Measurements from ENCODE around the gene CPEB2.

Gene CPEB2

GRCh38 chr4:15025693-15026092, 23.4 kb downstream of the CPEB2 start:
- WGBS: 100% methylated on average over 3 of the region's 5 CpGs

GRCh38 chr4:15027921-15028435, 25.7 kb downstream of the CPEB2 start:
- H3K9me3 ChIP-seq (ENCODE audit: control insufficient read depth, low read length): no peaks in the 10 kb centered on the region
- H3K4me3 ChIP-seq (ENCODE audit: insufficient read depth in 1 of 2, low read depth in 1 of 2, low read length in 2 of 2): no peak overlapping the region
- no peak overlapping the region for H4K8ac ChIP-seq (ENCODE audit: low read length)
- H3K4me1 ChIP-seq (ENCODE audit: control insufficient read depth, insufficient read depth, low read depth, low read length): no peaks in the 10 kb centered on the region
- peaks cover 3 to 88% of the 10 kb centered on the region in 2 experiments for H3K36me3 ChIP-seq (ENCODE audit: control insufficient read depth in 1 of 2, insufficient read depth in 2 of 2, low read depth in 1 of 2, low read length in 2 of 2)
- no peak overlapping the region for H3K4me2 ChIP-seq (ENCODE audit: low read length, poor library complexity, severe bottlenecking)
- no peak overlapping the region for H3K23ac ChIP-seq (ENCODE audit: low read length in 2 of 2)
- H3K14ac ChIP-seq (ENCODE audit: low read length in 2 of 2): no peak overlapping the region
- no peak overlapping the region for H4K91ac ChIP-seq (ENCODE audit: low read length)
- H2AK5ac ChIP-seq (ENCODE audit: low read length, severe bottlenecking): no peak overlapping the region
- no peak overlapping the region for H2AFZ ChIP-seq (ENCODE audit: low read depth, low read length)
- no peak overlapping the region for H2BK15ac ChIP-seq (ENCODE audit: low read depth, poor library complexity, severe bottlenecking)
- no peak overlapping the region for H3K4ac ChIP-seq (ENCODE audit: low read depth in 1 of 2, low read length in 2 of 2)
- DNase-seq: no peak
- H2BK5ac ChIP-seq (ENCODE audit: low read depth, low read length, poor library complexity, severe bottlenecking): no peak overlapping the region
- no peaks in the 10 kb centered on the region for H3K27me3 ChIP-seq (ENCODE audit: control insufficient read depth in 1 of 2, insufficient read depth in 1 of 2, low read length in 2 of 2)
- WGBS: no CpG with 5 or more reads among the region's 1 CpG
- no peak overlapping the region for H2BK120ac ChIP-seq (ENCODE audit: low read depth, low read length)
- H3K18ac ChIP-seq (ENCODE audit: low read depth in 1 of 2, low read length in 2 of 2): no peak overlapping the region
- peaks cover 2% of the 10 kb centered on the region for H3K79me1 ChIP-seq (replicated peaks; ENCODE audit: low read length, poor library complexity, severe bottlenecking)
- H3K27ac ChIP-seq (ENCODE audit: low read length, poor library complexity, severe bottlenecking): no peak overlapping the region
- H2BK12ac ChIP-seq (ENCODE audit: low read length in 2 of 2): no peak overlapping the region
- peak overlapping the region; percentile 4 for H3K9ac ChIP-seq (ENCODE audit: low read length)

More at GRCh38 chr4:15025693-15026092, 23.4 kb downstream of the CPEB2 start:
- H3K36me3 ChIP-seq (ENCODE audit: control insufficient read depth in 1 of 2, insufficient read depth in 2 of 2, low read depth in 1 of 2, low read length in 2 of 2): peaks cover 5 to 93% of the 10 kb centered on the region in 2 experiments
- H3K4me3 ChIP-seq (ENCODE audit: insufficient read depth in 1 of 2, low read depth in 1 of 2, low read length in 2 of 2): no peak overlapping the region
- no peak overlapping the region for H2AFZ ChIP-seq (ENCODE audit: low read depth, low read length)
- no peak overlapping the region for H3K23ac ChIP-seq (ENCODE audit: low read length in 2 of 2)
- H2BK15ac ChIP-seq (ENCODE audit: low read depth, poor library complexity, severe bottlenecking): no peak overlapping the region
- no peak overlapping the region for H3K27ac ChIP-seq (ENCODE audit: low read length, poor library complexity, severe bottlenecking)
- DNase-seq: no peak
- no peaks in the 10 kb centered on the region for H3K27me3 ChIP-seq (ENCODE audit: control insufficient read depth in 1 of 2, insufficient read depth in 1 of 2, low read length in 2 of 2)
- H3K14ac ChIP-seq (ENCODE audit: low read length in 2 of 2): no peak overlapping the region
- H4K8ac ChIP-seq (ENCODE audit: low read length): no peak overlapping the region
- H3K18ac ChIP-seq (ENCODE audit: low read depth in 1 of 2, low read length in 2 of 2): no peak overlapping the region
- no peak overlapping the region for H3K4me2 ChIP-seq (ENCODE audit: low read length, poor library complexity, severe bottlenecking)
- no peaks in the 10 kb centered on the region for H3K9me3 ChIP-seq (ENCODE audit: control insufficient read depth, low read length)
- H2AK5ac ChIP-seq (ENCODE audit: low read length, severe bottlenecking): no peak overlapping the region
- no peak overlapping the region for H3K4ac ChIP-seq (ENCODE audit: low read depth in 1 of 2, low read length in 2 of 2)
- H3K4me1 ChIP-seq (ENCODE audit: control insufficient read depth, insufficient read depth, low read depth, low read length): peaks cover 2% of the 10 kb centered on the region
- no peak overlapping the region for H2BK120ac ChIP-seq (ENCODE audit: low read depth, low read length)
- no peak overlapping the region for H2BK5ac ChIP-seq (ENCODE audit: low read depth, low read length, poor library complexity, severe bottlenecking)
- H2BK12ac ChIP-seq (ENCODE audit: low read length in 2 of 2): no peak overlapping the region
- peaks cover 2% of the 10 kb centered on the region for H3K79me1 ChIP-seq (replicated peaks; ENCODE audit: low read length, poor library complexity, severe bottlenecking)
- no peak overlapping the region for H3K9ac ChIP-seq (ENCODE audit: low read length)
- H4K91ac ChIP-seq (ENCODE audit: low read length): no peak overlapping the region

GRCh38 chr4:15031197-15031596, 28.9 kb downstream of the CPEB2 start:
- Histone ChIP-seq H3K18ac (ENCODE audit: low read depth in 1 of 2, low read length in 2 of 2) (no peak overlapping the region), H3K14ac (ENCODE audit: low read length in 2 of 2) (no peak overlapping the region), H3K23ac (ENCODE audit: low read length in 2 of 2) (no peak overlapping the region), H3K36me3 (ENCODE audit: control insufficient read depth in 1 of 2, insufficient read depth in 2 of 2, low read depth in 1 of 2, low read length in 2 of 2) (peaks cover 0 to 91% of the 10 kb centered on the region in 2 experiments), H3K4me3 (ENCODE audit: insufficient read depth in 1 of 2, low read depth in 1 of 2, low read length in 2 of 2) (no peak overlapping the region), H3K4me2 (ENCODE audit: low read length, poor library complexity, severe bottlenecking) (no peak overlapping the region), H3K27ac (ENCODE audit: low read length, poor library complexity, severe bottlenecking) (no peak overlapping the region), H3K9ac (ENCODE audit: low read length) (peak overlapping the region; percentile 14), H2BK120ac (ENCODE audit: low read depth, low read length) (no peak overlapping the region), H2AK5ac (ENCODE audit: low read length, severe bottlenecking) (no peak overlapping the region), H4K91ac (ENCODE audit: low read length) (no peak overlapping the region), H3K27me3 (ENCODE audit: control insufficient read depth in 1 of 2, insufficient read depth in 1 of 2, low read length in 2 of 2) (no peaks in the 10 kb centered on the region), H3K79me1 (replicated peaks; ENCODE audit: low read length, poor library complexity, severe bottlenecking) (peaks cover 5% of the 10 kb centered on the region), H3K4me1 (ENCODE audit: control insufficient read depth, insufficient read depth, low read depth, low read length) (no peaks in the 10 kb centered on the region), H2BK5ac (ENCODE audit: low read depth, low read length, poor library complexity, severe bottlenecking) (no peak overlapping the region), H4K8ac (ENCODE audit: low read length) (no peak overlapping the region), H2BK15ac (ENCODE audit: low read depth, poor library complexity, severe bottlenecking) (no peak overlapping the region), H3K4ac (ENCODE audit: low read depth in 1 of 2, low read length in 2 of 2) (no peak overlapping the region), H2BK12ac (ENCODE audit: low read length in 2 of 2) (no peak overlapping the region), H2AFZ (ENCODE audit: low read depth, low read length) (no peak overlapping the region), H3K9me3 (ENCODE audit: control insufficient read depth, low read length) (no peaks in the 10 kb centered on the region)
- WGBS: no CpG with 5 or more reads among the region's 2 CpGs
- DNase-seq: no peak

GRCh38 chr4:15031993-15032675, 29.9 kb downstream of the CPEB2 start:
- H3K9me3 ChIP-seq (ENCODE audit: control insufficient read depth, low read length): no peaks in the 10 kb centered on the region
- no peak overlapping the region for H3K14ac ChIP-seq (ENCODE audit: low read length in 2 of 2)
- no peak overlapping the region for H2BK15ac ChIP-seq (ENCODE audit: low read depth, poor library complexity, severe bottlenecking)
- H4K8ac ChIP-seq (ENCODE audit: low read length): no peak overlapping the region
- H3K79me1 ChIP-seq (replicated peaks; ENCODE audit: low read length, poor library complexity, severe bottlenecking): peaks cover 5% of the 10 kb centered on the region
- peak; percentile 27 for DNase-seq
- WGBS: 80% methylated on average over 1 of the region's 2 CpGs
- H3K9ac ChIP-seq (ENCODE audit: low read length): peak overlapping the region; percentile 18
- peak overlapping the region; percentile 35 for H3K27ac ChIP-seq (ENCODE audit: low read length, poor library complexity, severe bottlenecking)
- no peaks in the 10 kb centered on the region for H3K27me3 ChIP-seq (ENCODE audit: control insufficient read depth in 1 of 2, insufficient read depth in 1 of 2, low read length in 2 of 2)
- no peak overlapping the region for H3K23ac ChIP-seq (ENCODE audit: low read length in 2 of 2)
- H3K18ac ChIP-seq (ENCODE audit: low read depth in 1 of 2, low read length in 2 of 2): no peak overlapping the region
- no peak overlapping the region for H2AFZ ChIP-seq (ENCODE audit: low read depth, low read length)
- H2AK5ac ChIP-seq (ENCODE audit: low read length, severe bottlenecking): no peak overlapping the region
- H2BK120ac ChIP-seq (ENCODE audit: low read depth, low read length): no peak overlapping the region
- no peak overlapping the region for H3K4me2 ChIP-seq (ENCODE audit: low read length, poor library complexity, severe bottlenecking)
- H3K4me3 ChIP-seq (ENCODE audit: insufficient read depth in 1 of 2, low read depth in 1 of 2, low read length in 2 of 2): peak overlapping the region in 1 of 2 experiments; percentile 8
- peaks cover 0 to 88% of the 10 kb centered on the region in 2 experiments for H3K36me3 ChIP-seq (ENCODE audit: control insufficient read depth in 1 of 2, insufficient read depth in 2 of 2, low read depth in 1 of 2, low read length in 2 of 2)
- H2BK12ac ChIP-seq (ENCODE audit: low read length in 2 of 2): no peak overlapping the region
- no peak overlapping the region for H4K91ac ChIP-seq (ENCODE audit: low read length)
- no peak overlapping the region for H3K4ac ChIP-seq (ENCODE audit: low read depth in 1 of 2, low read length in 2 of 2)
- H2BK5ac ChIP-seq (ENCODE audit: low read depth, low read length, poor library complexity, severe bottlenecking): no peak overlapping the region
- no peaks in the 10 kb centered on the region for H3K4me1 ChIP-seq (ENCODE audit: control insufficient read depth, insufficient read depth, low read depth, low read length)
